Measurements from ENCODE around the gene SMIM23.

GRCh38 chr5:171830686-171831085 lies 45.1 kb downstream of the SMIM23 start:
- TF ChIP-seq CTCF (IDR thresholded peaks at IDR 0.05) (no peak), EZH2 (IDR thresholded peaks at IDR 0.05; ENCODE audit: borderline replicate concordance, insufficient read depth, low read depth, low read length, poor library complexity, severe bottlenecking) (no peak)
